Mucosa of descending colon (tissue), 3 donors: Measurements from ENCODE around the gene ASB2. TPM values are rescaled to one million over a fixed set of nuclear protein-coding genes. Genes with fewer than 3 reads are reported as not detected.
A peak's percentile ranks its signal among the peaks of the same experiment; 100 is the strongest.

Source experiments
- ATAC-seq: fragments of 200-7000 bp; cut with Tn5 transposase; one replicate; pipeline ENCODE4 v1.9.1; 2020; ENCODE audit warnings: mild to moderate bottlenecking, moderate library complexity
- DNase-seq, 3 donors: peaks; one replicate each; pipeline ENCODE4 v3.0.0-alpha.2; 2020
- H3K36me3 ChIP-seq: fragments of 200-600 bp; one replicate; pipeline ENCODE4 v1.8.0; 2021; ENCODE audit warnings: low read depth, mild to moderate bottlenecking
- H3K4me1 ChIP-seq: fragments of 200-600 bp; one replicate; pipeline ENCODE4 v1.8.0; 2021; ENCODE audit warnings: low read depth, mild to moderate bottlenecking
- H3K4me3 ChIP-seq: fragments of 200-600 bp; one replicate; pipeline ENCODE4 v1.8.0; 2021; ENCODE audit warnings: mild to moderate bottlenecking
- H3K9me3 ChIP-seq: fragments of 200-600 bp; one replicate; pipeline ENCODE4 v1.8.0; 2021; ENCODE audit warnings: mild to moderate bottlenecking
- CTCF ChIP-seq: fragments of 200-600 bp; IDR thresholded peaks from one replicate; pipeline ENCODE4 v1.8.0; 2022; ENCODE audit warnings: antibody characterized with exemption, mild to moderate bottlenecking
- intact Hi-C, 2 donors: fragments of 100-400 bp; cut with DNase I in 1 of 2; cut with micrococcal nuclease in 1 of 2; formaldehyde crosslinking; loops; one replicate each; pipeline versions ENCODE4 v1.11.0 to v1.11.1; 2022; cut with DNase I, micrococcal nuclease
- total RNA-seq, 3 donors: library from RNA; stranded (reverse); fragmentation: NEBNext Ultra II Directional in 2 of 3; extraction: Animal tissue kit (Norgen Biotek cat#: 25700) in 2 of 3; gene quantifications; one replicate each; pipeline versions ENCODE4 v1.2.1 to v1.2.4, GENCODE V29; 2021 to 2023
- donor health status: DM: no; HTN: no; CAD: no; lungs with moderate emphysema.
- donor health status: DM: no; HTN: no; CAD: no.
- donor health status: DM: no; HTN: yes; CAD: no.

The ASB2 gene
- total RNA-seq, 3 donors from 2014 or later, result 5.2 to 89.1 (median 8.8) TPM

- H3K36me3 ChIP-seq, result no peaks in the 10 kb centered on the region
- no peaks in the 10 kb centered on the region for H3K4me1 ChIP-seq
- DNase-seq (no peak), ATAC-seq (no peak)
- no peaks in the 10 kb centered on the region for H3K9me3 ChIP-seq
- no peak for TF ChIP-seq CTCF
- no peak overlapping the region for H3K4me3 ChIP-seq
- intact Hi-C loops, result no loop called here
Measured at GRCh38 chr14:93984070-93984469, 7.7 kb upstream of the ASB2 start.

- ATAC-seq (no peak), DNase-seq (no peak)
- no peak for TF ChIP-seq CTCF
- Histone ChIP-seq H3K4me1 (no peaks in the 10 kb centered on the region), H3K4me3 (no peak overlapping the region), H3K36me3 (no peaks in the 10 kb centered on the region), H3K9me3 (no peaks in the 10 kb centered on the region)
- intact Hi-C loops, result no loop called here
Measured at GRCh38 chr14:93982230-93983007, 6.0 kb upstream of the ASB2 start.

- H3K4me1 ChIP-seq, result no peaks in the 10 kb centered on the region
- H3K36me3 ChIP-seq, result no peaks in the 10 kb centered on the region
Measured at GRCh38 chr14:93981316-93982229, 5.2 kb upstream of the ASB2 start.

GRCh38 chr14:93980456-93981201 lies 4.3 kb upstream of the ASB2 start:
- no peak for DNase-seq
- no peak for TF ChIP-seq CTCF
- H3K36me3 ChIP-seq, result no peaks in the 10 kb centered on the region
- no peaks in the 10 kb centered on the region for H3K9me3 ChIP-seq
- ATAC-seq, result peak; percentile 4
- H3K4me3 ChIP-seq, result no peak overlapping the region
- intact Hi-C loops, result no loop called here
- H3K4me1 ChIP-seq, result no peaks in the 10 kb centered on the region

More at GRCh38 chr14:93981316-93982229, 5.2 kb upstream of the ASB2 start:
- ATAC-seq (no peak), DNase-seq (no peak)
- H3K9me3 ChIP-seq, result no peaks in the 10 kb centered on the region
- TF ChIP-seq CTCF, result no peak
- H3K4me3 ChIP-seq, result no peak overlapping the region
- intact Hi-C loops, result no loop called here

DNA sequence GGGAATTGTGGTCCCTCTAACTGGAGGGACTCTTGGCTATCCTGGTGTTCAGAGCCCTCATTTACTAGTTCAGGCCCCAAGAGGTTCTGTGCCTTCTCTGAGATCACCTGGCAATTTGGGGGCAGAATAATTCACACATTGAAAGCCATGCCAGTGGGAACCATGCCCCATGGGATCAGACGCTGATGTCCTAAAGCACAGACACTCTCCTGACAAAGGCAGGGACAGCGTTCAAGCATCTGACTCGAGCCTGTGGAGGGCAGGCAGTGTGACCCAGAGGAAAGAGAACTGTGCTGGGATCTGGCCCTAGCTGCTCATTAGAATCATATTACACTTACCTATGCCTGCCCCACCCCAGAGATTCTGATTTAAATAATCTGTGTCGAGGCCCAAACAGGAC lies 2.4 kb upstream of the ASB2 start:
- no peaks in the 10 kb centered on the region for H3K36me3 ChIP-seq
- DNase-seq (no peak), ATAC-seq (no peak)
- no peaks in the 10 kb centered on the region for H3K4me1 ChIP-seq
- no peak for TF ChIP-seq CTCF
- no peak overlapping the region for H3K4me3 ChIP-seq
- intact Hi-C loops, result no loop called here
- H3K9me3 ChIP-seq, result no peaks in the 10 kb centered on the region
